ENCODE results near the gene ACSF2.

GRCh38 chr17:50440838-50441829 lies 15.1 kb downstream of the ACSF2 start:
- no peak for TF ChIP-seq GATA2 (IDR thresholded peaks at IDR 0.05; ENCODE audit: low read depth, low read length)
- no peak for TF ChIP-seq GATA3 (IDR thresholded peaks at IDR 0.05; ENCODE audit: low read depth, low read length)
